HCT116 (cell line): ENCODE results near the gene SAYSD1. TPM values are rescaled to one million over a fixed set of nuclear protein-coding genes. Genes with fewer than 3 reads are reported as not detected.

Experiments used
- ATAC-seq: fragments of 200-7000 bp; cut with Tn5 transposase; 2 replicates; pipeline ENCODE4 v1.9.1; 2020; ENCODE audit warnings: mild to moderate bottlenecking, moderate library complexity
- BruUV-seq: library from RNA; stranded (reverse); fragments of 400-500 nt; replicated peaks from 2 replicates; lab custom pipeline; 2021; lab: Mats Ljungman, UMichigan
- CTCF ChIA-PET: fragments of 300-600 bp; sonication (Branson Sonifier 250); formaldehyde crosslinking; loops from one replicate; lab custom pipeline; 2021; ENCODE audit warnings: antibody characterized with exemption; lab: Charles Lee
- POLR2A ChIA-PET: fragments of 300-600, 350-600 bp; sonication (Branson Sonifier 250); formaldehyde crosslinking; loops from one replicate; lab custom pipeline; 2021; ENCODE audit warnings: antibody characterized with exemption; lab: Charles Lee
- RAD21 ChIA-PET, 2 experiments: fragments of 300-600 bp; sonication (Branson Sonifier 250); formaldehyde crosslinking; loops; one replicate each; lab custom pipeline; 2023; ENCODE audit warnings: low total read pairs in 2 of 2; ENCODE audit not compliant: uncharacterized antibody in 2 of 2, unreplicated experiment in 2 of 2, low non-redundant PET in 1 of 2; lab: Charles Lee
- DNase-seq: peaks from one replicate; pipeline ENCODE4 v3.0.0-alpha.2; 2010; ENCODE audit warnings: low read depth, low spot score
- H2AFZ ChIP-seq: fragments of 200-600 bp; shearing (Covaris generic), sonication (generic); 2 replicates; pipeline ENCODE4 v1.6.1; 2017; ENCODE audit warnings: low read depth, mixed run types, mixed read lengths, antibody characterized with exemption, low read length; ENCODE audit not compliant: poor library complexity, severe bottlenecking
- H3K27ac ChIP-seq: 2 replicates; pipeline ENCODE4 v1.5.1; 2012; ENCODE audit warnings: low read depth, low read length
- H3K27me3 ChIP-seq: fragments of 200-600 bp; sonication (generic); 2 replicates; pipeline ENCODE4 v1.6.1; 2016; ENCODE audit warnings: mixed run types, low read length, mixed read lengths; ENCODE audit not compliant: insufficient read depth
- H3K36me3 ChIP-seq, 2 experiments: fragments of 200-500 bp in 1 of 2; fragments of 200-600 bp in 1 of 2; sonication (Bioruptor generic) in 1 of 2; sonication (generic) in 1 of 2; 2 replicates each; pipeline versions ENCODE4 v1.5.1 to v1.6.1; 2014 to 2016; ENCODE audit warnings: low read length in 2 of 2, inconsistent platforms in 1 of 2, mixed read lengths in 1 of 2, mixed run types in 1 of 2; ENCODE audit not compliant: insufficient read depth in 2 of 2, control insufficient read depth in 1 of 2
- H3K4me1 ChIP-seq, 2 experiments: fragments of 200-600 bp in 1 of 2; sonication (generic) in 1 of 2; 2 replicates each; pipeline versions ENCODE4 v1.5.1 to v1.6.1; 2012 to 2017; ENCODE audit warnings: low read length in 2 of 2, inconsistent platforms in 1 of 2, mild to moderate bottlenecking in 1 of 2, mixed read lengths in 1 of 2, mixed run types in 1 of 2, moderate library complexity in 1 of 2; ENCODE audit not compliant: insufficient read depth in 2 of 2, control insufficient read depth in 1 of 2
- H3K4me2 ChIP-seq: fragments of 200-600 bp; sonication (generic); 2 replicates; pipeline ENCODE4 v1.6.1; 2017; ENCODE audit warnings: mixed run types, low read length, mixed read lengths
- H3K4me3 ChIP-seq, 2 experiments: fragments of 200-600 bp in 1 of 2; sonication (generic) in 1 of 2; replicated peaks in 1 of 2; 2 replicates each; pipeline ENCODE4 v1.5.1; 2011 to 2016; ENCODE audit warnings: low read length in 2 of 2, control low read depth in 1 of 2, low read depth in 1 of 2, mild to moderate bottlenecking in 1 of 2, mixed read lengths in 1 of 2, mixed run types in 1 of 2
- H3K79me2 ChIP-seq: fragments of 200-600 bp; sonication (generic); 2 replicates; pipeline ENCODE4 v1.6.1; 2017; ENCODE audit warnings: mild to moderate bottlenecking, mixed run types, low read length, moderate library complexity, mixed read lengths; ENCODE audit not compliant: insufficient read depth
- H3K9ac ChIP-seq: fragments of 200-600 bp; sonication (generic); 2 replicates; pipeline ENCODE4 v1.6.1; 2016; ENCODE audit warnings: low read length, mixed read lengths
- H3K9me2 ChIP-seq: fragments of 200-600 bp; sonication (generic), shearing (Covaris generic); 2 replicates; pipeline ENCODE4 v1.6.1; 2017; ENCODE audit warnings: mixed run types, mild to moderate bottlenecking, moderate library complexity; ENCODE audit not compliant: insufficient read depth
- H3K9me3 ChIP-seq, 2 experiments: fragments of 200-500 bp in 1 of 2; fragments of 200-600 bp in 1 of 2; sonication (Bioruptor generic) in 1 of 2; sonication (generic) in 1 of 2; 2 replicates each; pipeline ENCODE4 v1.6.1; 2014 to 2017; ENCODE audit warnings: low read length in 2 of 2, mixed read lengths in 2 of 2, inconsistent platforms in 1 of 2, low read depth in 1 of 2, mild to moderate bottlenecking in 1 of 2, mixed run types in 1 of 2, moderate library complexity in 1 of 2; ENCODE audit not compliant: control insufficient read depth in 1 of 2, insufficient read depth in 1 of 2
- H4K20me1 ChIP-seq: fragments of 200-600 bp; sonication (generic), shearing (Covaris generic); 2 replicates; pipeline ENCODE4 v1.6.1; 2017; ENCODE audit warnings: mixed run types, mild to moderate bottlenecking, moderate library complexity; ENCODE audit not compliant: insufficient read depth
- ATF3 ChIP-seq: IDR thresholded peaks from 2 replicates; pipeline ENCODE4 v1.6.1; 2012
- CEBPB ChIP-seq: IDR thresholded peaks from 2 replicates; pipeline ENCODE4 v1.6.1; 2012; ENCODE audit warnings: low read depth
- CTCF ChIP-seq, 3 experiments: fragments of 200-600 bp in 1 of 3; sonication (generic) in 1 of 3; IDR thresholded peaks in 2 of 3; conservative IDR thresholded peaks in 1 of 3; 2 replicates each; pipeline ENCODE4 v1.5.1; 2012 to 2017; ENCODE audit warnings: low read depth in 2 of 3, low read length in 2 of 3, antibody characterized with exemption in 1 of 3, borderline replicate concordance in 1 of 3, control low read depth in 1 of 3, mild to moderate bottlenecking in 1 of 3, mixed read lengths in 1 of 3, mixed run types in 1 of 3, moderate library complexity in 1 of 3; ENCODE audit not compliant: insufficient read depth in 1 of 3
- EGR1 ChIP-seq: IDR thresholded peaks from 2 replicates; pipeline ENCODE4 v1.6.1; 2012; ENCODE audit warnings: low read depth
- ELF1 ChIP-seq: IDR thresholded peaks from 2 replicates; pipeline ENCODE4 v1.6.1; 2012; ENCODE audit warnings: low read depth, borderline replicate concordance
- EZH2 ChIP-seq: fragments of 200-600 bp; sonication (generic); IDR thresholded peaks from 2 replicates; pipeline ENCODE4 v1.6.1; 2017; ENCODE audit warnings: antibody characterized with exemption, mixed run types
- FOSL1 ChIP-seq: IDR thresholded peaks from 2 replicates; pipeline ENCODE4 v1.6.1; 2012; ENCODE audit warnings: low read depth
- JUND ChIP-seq: IDR thresholded peaks from 2 replicates; pipeline ENCODE4 v1.6.1; 2012
- MAX ChIP-seq: IDR thresholded peaks from 2 replicates; pipeline ENCODE4 v1.6.1; 2012
- POLR2A ChIP-seq: IDR thresholded peaks from 2 replicates; pipeline ENCODE4 v1.7.0; 2011; ENCODE audit warnings: borderline replicate concordance; ENCODE audit not compliant: insufficient read depth, insufficient read length; ENCODE audit errors: extremely low read depth
- RAD21 ChIP-seq: IDR thresholded peaks from 2 replicates; pipeline ENCODE4 v1.6.1; 2012; ENCODE audit warnings: low read depth, mild to moderate bottlenecking
- SIN3A ChIP-seq: IDR thresholded peaks from 2 replicates; pipeline ENCODE4 v1.6.1; 2012; ENCODE audit warnings: low read depth
- SRF ChIP-seq: IDR thresholded peaks from 2 replicates; pipeline ENCODE4 v1.6.1; 2012; ENCODE audit warnings: low read depth
- TCF7L2 ChIP-seq: IDR thresholded peaks from 2 replicates; pipeline ENCODE4 v1.7.0; 2011; ENCODE audit warnings: borderline replicate concordance, inconsistent platforms; ENCODE audit not compliant: insufficient read depth, insufficient read length; ENCODE audit errors: extremely low read depth
- YY1 ChIP-seq: IDR thresholded peaks from 2 replicates; pipeline ENCODE4 v1.6.1; 2011; ENCODE audit warnings: low read length, low read depth, moderate library complexity, mild to moderate bottlenecking; ENCODE audit not compliant: insufficient replicate concordance; ENCODE audit errors: extremely low read depth
- ZFX ChIP-seq: fragments of 450-650 bp; IDR thresholded peaks from 2 replicates; pipeline ENCODE4 v1.6.1; 2017
- intact Hi-C: fragments of 100-400 bp; cut with micrococcal nuclease; formaldehyde crosslinking; loops from 2 replicates; pipeline ENCODE4 v1.10.0; 2022
- total RNA-seq: library from RNA; stranded (reverse); gene quantifications from one replicate; pipeline ENCODE4 v1.2.1, GENCODE V29; 2021; ENCODE audit not compliant: unreplicated experiment
- TF ChIP-seq, protein P1 (sequence below): IDR thresholded peaks from 2 replicates; pipeline ENCODE4 v1.6.1; 2011; ENCODE audit warnings: mild to moderate bottlenecking, low read length, moderate library complexity; ENCODE audit not compliant: insufficient replicate concordance; ENCODE audit errors: extremely low read depth

The SAYSD1 gene
- total RNA-seq, 1 experiment from 2014 or later, result 10.1 TPM

DNA sequence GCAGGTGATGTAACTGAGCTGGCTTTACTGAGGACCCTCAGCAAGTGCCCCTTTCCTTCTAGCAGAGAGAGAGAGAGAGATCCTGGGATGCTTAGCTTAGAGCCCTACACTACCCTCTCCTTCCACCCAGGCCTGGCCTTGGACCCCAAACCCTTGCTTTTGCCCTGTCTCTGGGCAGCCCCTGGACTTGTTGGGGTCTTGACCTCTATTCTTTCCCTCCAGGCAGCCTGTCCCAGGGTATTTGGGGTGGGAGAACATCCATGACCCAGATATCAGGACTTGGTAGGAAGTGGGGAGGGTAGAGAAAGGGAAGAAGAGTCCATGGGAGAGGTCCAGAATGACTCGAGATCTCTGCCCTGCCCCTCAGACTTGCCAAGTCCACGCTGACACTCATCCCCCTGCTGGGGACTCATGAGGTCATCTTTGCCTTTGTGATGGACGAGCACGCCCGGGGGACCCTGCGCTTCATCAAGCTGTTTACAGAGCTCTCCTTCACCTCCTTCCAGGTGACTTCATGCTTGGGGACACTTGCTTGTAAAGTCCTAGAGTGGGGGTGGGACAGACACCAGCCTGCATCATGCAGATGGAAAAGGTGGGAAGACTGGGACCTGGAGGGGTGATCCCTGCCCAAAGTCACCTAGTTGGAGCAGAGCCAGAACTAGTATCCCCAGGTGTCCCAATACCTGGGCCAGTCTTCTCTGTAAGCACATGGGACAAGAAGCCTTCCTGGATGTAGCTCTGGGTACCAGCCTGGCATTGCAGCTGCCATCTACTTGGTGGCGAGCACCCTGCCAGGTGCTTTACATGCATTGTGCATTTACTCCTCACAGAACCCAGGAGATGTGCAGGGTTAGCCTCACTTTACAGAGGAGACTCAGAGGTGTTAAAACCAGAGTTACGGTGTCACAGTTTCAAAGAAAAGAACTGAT lies 35.5 kb downstream of the SAYSD1 start:
- TF ChIP-seq SRF (no peak), EGR1 (no peak), ZFX (no peak), POLR2A (no peak), YY1 (no peak), ELF1 (no peak), TCF7L2 (no peak), EZH2 (no peak), CTCF (IDR thresholded peaks at IDR 0.05 in 2 of 3, conservative IDR thresholded peaks at IDR 0.05 in 1 of 3; ENCODE audit: borderline replicate concordance in 1 of 3, insufficient read depth in 1 of 3, low read depth in 2 of 3, low read length in 2 of 3) (no peak), MAX (no peak), JUND (no peak), SIN3A (no peak), ATF3 (no peak), FOSL1 (no peak), RAD21 (no peak), CEBPB (no peak)
- TF ChIP-seq, protein P1, sequence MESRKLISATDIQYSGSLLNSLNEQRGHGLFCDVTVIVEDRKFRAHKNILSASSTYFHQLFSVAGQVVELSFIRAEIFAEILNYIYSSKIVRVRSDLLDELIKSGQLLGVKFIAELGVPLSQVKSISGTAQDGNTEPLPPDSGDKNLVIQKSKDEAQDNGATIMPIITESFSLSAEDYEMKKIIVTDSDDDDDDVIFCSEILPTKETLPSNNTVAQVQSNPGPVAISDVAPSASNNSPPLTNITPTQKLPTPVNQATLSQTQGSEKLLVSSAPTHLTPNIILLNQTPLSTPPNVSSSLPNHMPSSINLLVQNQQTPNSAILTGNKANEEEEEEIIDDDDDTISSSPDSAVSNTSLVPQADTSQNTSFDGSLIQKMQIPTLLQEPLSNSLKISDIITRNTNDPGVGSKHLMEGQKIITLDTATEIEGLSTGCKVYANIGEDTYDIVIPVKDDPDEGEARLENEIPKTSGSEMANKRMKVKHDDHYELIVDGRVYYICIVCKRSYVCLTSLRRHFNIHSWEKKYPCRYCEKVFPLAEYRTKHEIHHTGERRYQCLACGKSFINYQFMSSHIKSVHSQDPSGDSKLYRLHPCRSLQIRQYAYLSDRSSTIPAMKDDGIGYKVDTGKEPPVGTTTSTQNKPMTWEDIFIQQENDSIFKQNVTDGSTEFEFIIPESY, result no peak
- H3K9ac ChIP-seq, result no peak overlapping the region
- ChIA-PET RAD21 (no interaction called here), POLR2A (no interaction called here), CTCF (no interaction called here)
- intact Hi-C loops, result no loop called here
- H2AFZ ChIP-seq, result no peak overlapping the region
- no TSS peak for BruUV-seq
- H3K4me3 ChIP-seq, result no peak overlapping the region
- DNase-seq, result no peak
- H3K4me1 ChIP-seq, result no peaks in the 10 kb centered on the region
- ATAC-seq, result no peak
- H3K9me3 ChIP-seq, result no peaks in the 10 kb centered on the region
- H3K4me2 ChIP-seq, result no peak overlapping the region
- H3K36me3 ChIP-seq, result no peaks in the 10 kb centered on the region
- peaks cover 23% of the 10 kb centered on the region; the same call in 1 of the 2 replicates for H3K27me3 ChIP-seq
- H3K27ac ChIP-seq, result no peak overlapping the region
- no peaks in the 10 kb centered on the region for H3K79me2 ChIP-seq
- H3K9me2 ChIP-seq, result no peaks in the 10 kb centered on the region
- H4K20me1 ChIP-seq, result no peaks in the 10 kb centered on the region
